IMR-90 (cell line): ENCODE data around the gene FN1. TPM values are rescaled to one million over a fixed set of nuclear protein-coding genes. Genes with fewer than 3 reads are reported as not detected.

Source experiments
- ATAC-seq: fragments of 200-7000 bp; cut with Tn5 transposase; 2 replicates; pipeline ENCODE4 v1.9.1; 2020; ENCODE audit warnings: low read depth, mild to moderate bottlenecking, moderate library complexity
- BruUV-seq: library from RNA; stranded (reverse); fragments of 400-500 nt; replicated peaks from 2 replicates; lab custom pipeline; 2021; lab: Mats Ljungman, UMichigan
- CTCF ChIA-PET: fragments of 300-600 bp; formaldehyde crosslinking; extraction: SDS; loops from one replicate; lab custom pipeline; 2021; ENCODE audit warnings: antibody characterized with exemption; lab: Yijun Ruan, JAX
- POLR2A ChIA-PET: fragments of 300-600 bp; sonication (Branson Sonifier 250); formaldehyde crosslinking; loops from one replicate; lab custom pipeline; 2022; ENCODE audit warnings: antibody characterized with exemption; ENCODE audit not compliant: unreplicated experiment; lab: Charles Lee
- DNase-seq: peaks from one replicate; pipeline ENCODE4 v3.0.0; 2013
- H2AFZ ChIP-seq: replicated peaks from 2 replicates; pipeline ENCODE3; 2013; ENCODE audit warnings: low read length, mild to moderate bottlenecking; ENCODE audit not compliant: poor library complexity
- H2AK5ac ChIP-seq: 2 replicates; pipeline ENCODE4 v1.6.1; 2013; ENCODE audit warnings: low read depth, low read length, inconsistent platforms
- H2AK9ac ChIP-seq: replicated peaks from 2 replicates; pipeline ENCODE3; 2013; ENCODE audit warnings: mild to moderate bottlenecking, low read depth, low read length, moderate library complexity; ENCODE audit not compliant: poor library complexity
- H2BK120ac ChIP-seq: 2 replicates; pipeline ENCODE4 v1.6.1; 2013; ENCODE audit warnings: low read depth, low read length, inconsistent platforms
- H2BK15ac ChIP-seq: 3 replicates; pipeline ENCODE4 v1.6.1; 2013; ENCODE audit warnings: low read depth, low read length, inconsistent platforms
- H2BK20ac ChIP-seq: 2 replicates; pipeline ENCODE4 v1.6.1; 2013; ENCODE audit warnings: low read depth, mild to moderate bottlenecking, inconsistent platforms, low read length, moderate library complexity
- H2BK5ac ChIP-seq: 2 replicates; pipeline ENCODE4 v1.6.1; 2013; ENCODE audit warnings: mild to moderate bottlenecking, low read depth, low read length, inconsistent platforms; ENCODE audit not compliant: poor library complexity, severe bottlenecking
- H3K14ac ChIP-seq: replicated peaks from 2 replicates; pipeline ENCODE4 v1.6.1; 2013; ENCODE audit warnings: low read depth, low read length, inconsistent platforms
- H3K18ac ChIP-seq: 2 replicates; pipeline ENCODE4 v1.6.1; 2013; ENCODE audit warnings: low read depth, low read length, control low read depth
- H3K23ac ChIP-seq: 2 replicates; pipeline ENCODE4 v1.6.1; 2013; ENCODE audit warnings: low read depth, low read length, inconsistent platforms
- H3K27ac ChIP-seq: 2 replicates; pipeline ENCODE4 v1.5.1; 2013; ENCODE audit warnings: mild to moderate bottlenecking, control low read depth, low read length; ENCODE audit not compliant: insufficient read depth
- H3K27me3 ChIP-seq: 2 replicates; pipeline ENCODE4 v1.6.1; 2013; ENCODE audit warnings: low read length; ENCODE audit not compliant: control insufficient read depth, insufficient read depth
- H3K36me3 ChIP-seq: 2 replicates; pipeline ENCODE4 v1.6.1; 2013; ENCODE audit warnings: low read length, mixed read lengths; ENCODE audit not compliant: control insufficient read depth, insufficient read depth
- H3K4ac ChIP-seq: 2 replicates; pipeline ENCODE4 v1.6.1; 2013; ENCODE audit warnings: low read depth, low read length, inconsistent platforms
- H3K4me1 ChIP-seq: 2 replicates; pipeline ENCODE4 v1.6.1; 2013; ENCODE audit warnings: low read length, mixed read lengths; ENCODE audit not compliant: control insufficient read depth, insufficient read depth
- H3K4me2 ChIP-seq: 2 replicates; pipeline ENCODE4 v1.6.1; 2013; ENCODE audit warnings: low read depth, mild to moderate bottlenecking, control low read depth, low read length, moderate library complexity
- H3K4me3 ChIP-seq: 2 replicates; pipeline ENCODE4 v1.5.1; 2013; ENCODE audit warnings: low read depth, mild to moderate bottlenecking, control low read depth, low read length, moderate library complexity; ENCODE audit not compliant: insufficient read depth
- H3K56ac ChIP-seq: 2 replicates; pipeline ENCODE4 v1.6.1; 2013; ENCODE audit warnings: low read length, inconsistent platforms; ENCODE audit not compliant: insufficient read depth; ENCODE audit errors: extremely low read depth
- H3K79me1 ChIP-seq, 2 experiments: 2 replicates each; pipeline ENCODE4 v1.6.1; 2013; ENCODE audit warnings: low read length in 2 of 2, inconsistent platforms in 1 of 2, low read depth in 1 of 2
- H3K9ac ChIP-seq: 2 replicates; pipeline ENCODE4 v1.6.1; 2013; ENCODE audit warnings: low read depth, low read length, control low read depth
- H3K9me1 ChIP-seq: 2 replicates; pipeline ENCODE4 v1.6.1; 2013; ENCODE audit warnings: low read length, inconsistent platforms; ENCODE audit not compliant: insufficient read depth
- H3K9me3 ChIP-seq: 2 replicates; pipeline ENCODE4 v1.6.1; 2013; ENCODE audit warnings: low read length; ENCODE audit not compliant: control insufficient read depth, insufficient read depth
- H4K20me1 ChIP-seq: 2 replicates; pipeline ENCODE4 v1.6.1; 2013; ENCODE audit warnings: low read length, inconsistent platforms; ENCODE audit not compliant: insufficient read depth
- H4K5ac ChIP-seq: 2 replicates; pipeline ENCODE4 v1.6.1; 2013; ENCODE audit warnings: mild to moderate bottlenecking, low read depth, low read length, control low read depth
- H4K8ac ChIP-seq, 2 experiments: 2 replicates each; pipeline ENCODE4 v1.6.1; 2013; ENCODE audit warnings: low read depth in 2 of 2, low read length in 2 of 2, control low read depth in 1 of 2, inconsistent platforms in 1 of 2
- H4K91ac ChIP-seq: 2 replicates; pipeline ENCODE4 v1.6.1; 2013; ENCODE audit warnings: low read depth, low read length, inconsistent platforms; ENCODE audit not compliant: insufficient read depth
- BHLHE40 ChIP-seq: fragments of 150-350 bp; IDR thresholded peaks from 2 replicates; pipeline ENCODE4 v1.6.1; 2016; ENCODE audit warnings: mild to moderate bottlenecking, low read depth, low read length
- CEBPB ChIP-seq: IDR thresholded peaks from 2 replicates; pipeline ENCODE4 v1.6.1; 2012; ENCODE audit warnings: low read depth, low read length, improper control_type of control experiment
- CHD1 ChIP-seq: IDR thresholded peaks from 2 replicates; pipeline ENCODE4 v1.6.1; 2012; ENCODE audit warnings: low read depth, low read length, improper control_type of control experiment
- CTCF ChIP-seq: conservative IDR thresholded peaks from 2 replicates; pipeline ENCODE4 v1.5.1; 2012; ENCODE audit warnings: mild to moderate bottlenecking, low read depth, low read length, improper control_type of control experiment
- ELK1 ChIP-seq: fragments of 150-350 bp; IDR thresholded peaks from 2 replicates; pipeline ENCODE4 v1.6.1; 2016; ENCODE audit warnings: low read depth, mild to moderate bottlenecking, low read length, moderate library complexity, borderline replicate concordance
- FOS ChIP-seq: fragments of 150-350 bp; IDR thresholded peaks from 2 replicates; pipeline ENCODE4 v1.6.1; 2016; ENCODE audit warnings: low read depth, low read length
- MAFK ChIP-seq: IDR thresholded peaks from 2 replicates; pipeline ENCODE4 v1.6.1; 2012; ENCODE audit warnings: low read depth, low read length, improper control_type of control experiment
- MAZ ChIP-seq: IDR thresholded peaks from 2 replicates; pipeline ENCODE4 v1.6.1; 2012; ENCODE audit warnings: low read depth, mild to moderate bottlenecking, low read length, improper control_type of control experiment, moderate library complexity, borderline replicate concordance
- MXI1 ChIP-seq: IDR thresholded peaks from 2 replicates; pipeline ENCODE4 v1.6.1; 2012; ENCODE audit warnings: low read depth, mild to moderate bottlenecking, low read length, moderate library complexity, borderline replicate concordance
- NFE2L2 ChIP-seq: fragments of 150-350 bp; IDR thresholded peaks from 2 replicates; pipeline ENCODE4 v1.6.1; 2016; ENCODE audit warnings: low read depth, mild to moderate bottlenecking, low read length
- POLR2A ChIP-seq: IDR thresholded peaks from 2 replicates; pipeline ENCODE4 v1.6.1; 2012; ENCODE audit warnings: mild to moderate bottlenecking, low read depth, low read length
- RAD21 ChIP-seq: IDR thresholded peaks from 2 replicates; pipeline ENCODE4 v1.6.1; 2012; ENCODE audit warnings: low read length, improper control_type of control experiment
- RCOR1 ChIP-seq: IDR thresholded peaks from 2 replicates; pipeline ENCODE4 v1.6.1; 2012; ENCODE audit warnings: mild to moderate bottlenecking, low read length, improper control_type of control experiment; ENCODE audit not compliant: insufficient replicate concordance
- RFX5 ChIP-seq: IDR thresholded peaks from 2 replicates; pipeline ENCODE4 v1.8.0; 2012; ENCODE audit warnings: low read depth, mild to moderate bottlenecking, low read length, moderate library complexity
- SMC3 ChIP-seq: fragments of 150-350 bp; IDR thresholded peaks from 2 replicates; pipeline ENCODE4 v1.6.1; 2016; ENCODE audit warnings: low read depth, mild to moderate bottlenecking, antibody characterized with exemption, low read length, moderate library complexity
- USF2 ChIP-seq: fragments of 150-350 bp; IDR thresholded peaks from 2 replicates; pipeline ENCODE4 v1.6.1; 2017; ENCODE audit warnings: mild to moderate bottlenecking, antibody characterized with exemption, low read length, low read depth
- WGBS, 2 experiments: methylation state at CpG; one replicate each; pipeline versions ENCODE4 v1.1.5 to v1.1.7; 2013; ENCODE audit warnings: missing lambda C conversion rate in 2 of 2; ENCODE audit not compliant: insufficient read length in 1 of 2; ENCODE audit errors: extremely low coverage in 2 of 2; 5-methylcytosine and 5-hydroxymethylcytosine counted together
- dilution Hi-C: fragments of 300-500 bp; cut with HindIII; formaldehyde crosslinking; loops from one replicate; pipeline ENCODE4 v1.14.3; 2018; ENCODE audit warnings: low sequenced_read_pairs; ENCODE audit not compliant: unreplicated experiment
- in situ Hi-C: fragments of 300-500 bp; cut with MboI; formaldehyde crosslinking; loops from 3 replicates; pipeline ENCODE4 v1.14.3; 2019; ENCODE audit warnings: low sequenced_read_pairs, inconsistent platforms, mixed read lengths
- intact Hi-C: fragments of 100-400 bp; cut with micrococcal nuclease; formaldehyde crosslinking; loops from 2 replicates; pipeline ENCODE4 v1.10.0; 2022
- polyA plus RNA-seq, 3 experiments: library from polyadenylated mRNA; depleted of rRNA; stranded (reverse); fragments of >200 nt; gene quantifications; 2 replicates each; pipeline ENCODE4 v1.2.3, GENCODE V29; 2012; ENCODE audit warnings: low replicate concordance in 1 of 3
- total RNA-seq: library from RNA; depleted of rRNA; stranded (reverse); fragments of >200 nt; gene quantifications from 2 replicates; pipeline ENCODE4 v1.2.3, GENCODE V29; 2012

The FN1 gene
- total and polyA plus RNA-seq, 2 of the 4 experiments (the other 2 are of a cell fraction): 8,243 to 13,004 TPM

GRCh38 chr2:215365184-215365658, 70.6 kb downstream of the FN1 start:
- no peak overlapping the region for H3K4ac ChIP-seq
- ChIA-PET CTCF (no interaction called here), POLR2A (no interaction called here)
- H2BK20ac ChIP-seq: no peak overlapping the region
- H3K23ac ChIP-seq: no peak overlapping the region
- peaks cover 34% of the 10 kb centered on the region for H4K20me1 ChIP-seq
- H3K9me3 ChIP-seq: no peaks in the 10 kb centered on the region
- intact Hi-C loops (no loop called here), dilution Hi-C loops (no loop called here), in situ Hi-C loops (no loop called here)
- H3K14ac ChIP-seq: no peak overlapping the region
- no peak overlapping the region for H3K9ac ChIP-seq
- H3K9me1 ChIP-seq: no peaks in the 10 kb centered on the region
- ATAC-seq: no peak
- H3K27me3 ChIP-seq: no peaks in the 10 kb centered on the region
- H3K27ac ChIP-seq: no peak overlapping the region
- BruUV-seq: no TSS peak
- no peak overlapping the region for H4K8ac ChIP-seq
- no peak overlapping the region for H3K4me2 ChIP-seq
- no peak overlapping the region for H2BK120ac ChIP-seq
- H2BK15ac ChIP-seq: no peak overlapping the region
- no peak overlapping the region for H2AK5ac ChIP-seq
- peak overlapping the region; percentile 15 for H2BK5ac ChIP-seq
- no peak overlapping the region for H4K91ac ChIP-seq
- H3K79me1 ChIP-seq: peaks cover 18 to 31% of the 10 kb centered on the region in 2 experiments; a peak in 3 of 4 replicates
- peak; percentile 16 for DNase-seq
- no peak overlapping the region for H3K18ac ChIP-seq
- H3K56ac ChIP-seq: no peak overlapping the region
- no peak overlapping the region for H2AK9ac ChIP-seq
- H2AFZ ChIP-seq: no peak overlapping the region
- H3K36me3 ChIP-seq: peaks cover 63% of the 10 kb centered on the region
- TF ChIP-seq CEBPB: no peak
- no peak for TF ChIP-seq SMC3
- no peak for TF ChIP-seq RCOR1
- TF ChIP-seq ELK1: no peak
- no peak for TF ChIP-seq MAZ
- no peak for TF ChIP-seq RFX5
- no peak for TF ChIP-seq FOS
- TF ChIP-seq MAFK: no peak
- TF ChIP-seq MXI1: no peak
- no peak for TF ChIP-seq CTCF
- no peak for TF ChIP-seq CHD1
- no peak for TF ChIP-seq BHLHE40
- no peak; the same call in none of the 2 replicates for TF ChIP-seq POLR2A
- TF ChIP-seq USF2: no peak
- TF ChIP-seq NFE2L2: no peak
- TF ChIP-seq RAD21: no peak
- no CpG with 5 or more reads among the region's 4 CpGs for WGBS, 2 experiments
- peak overlapping the region; percentile 47; the same call in 1 of the 2 replicates for H4K5ac ChIP-seq
- peaks cover 5% of the 10 kb centered on the region for H3K4me1 ChIP-seq
- no peak overlapping the region for H3K4me3 ChIP-seq
